ENCODE data around the gene TSHB. TPM values are rescaled to one million over a fixed set of nuclear protein-coding genes. Genes with fewer than 3 reads are reported as not detected.

TSHB gene
- polyA plus RNA-seq, 6 donors from 2014 or later = not detected

Other genes starting within 250 kb of the TSHB start
- gene SIKE1, start 249.1 kb upstream of the TSHB start, polyA plus RNA-seq (ENCODE audit: low read depth in 6 of 6) = 10 to 100 TPM; 29.1 to 44.2 (median 36.3) TPM
- not detected for gene SYCP1, start 175.0 kb upstream of the TSHB start, polyA plus RNA-seq (ENCODE audit: low read depth in 6 of 6)
- gene TSPAN2, start 59.7 kb downstream of the TSHB start, polyA plus RNA-seq (ENCODE audit: low read depth in 6 of 6) = under 1 TPM in 4 of 6 donors, not detected in 2; 0.15 to 0.38 (median 0.23) TPM

All from naive B cell (primary cell).